TTC549 (cell line): Measurements from ENCODE around the gene ITPK1.

Experiments used
- FAIRE-seq: peaks from 2 replicates; lab custom pipeline; 2012; peaks lifted over from hg19 to GRCh38; lab: Jason Lieb, UNC

Gene ITPK1

GRCh38 chr14:92964124-92965109, 151.3 kb downstream of the ITPK1 start:
- no peak for FAIRE-seq

- no peak for FAIRE-seq
These were observed 152.2 kb downstream of the ITPK1 start for GRCh38 chr14:92963301-92964123.

GRCh38 chr14:92962831-92963095, 153.0 kb downstream of the ITPK1 start:
- no peak for FAIRE-seq

- FAIRE-seq: no peak
These were observed 153.5 kb downstream of the ITPK1 start for GRCh38 chr14:92962031-92962830.

- no peak for FAIRE-seq
These were observed 154.2 kb downstream of the ITPK1 start for GRCh38 chr14:92961567-92961855.

GRCh38 chr14:92960706-92961566, 154.8 kb downstream of the ITPK1 start:
- no peak for FAIRE-seq

- no peak for FAIRE-seq
These were observed 155.7 kb downstream of the ITPK1 start for GRCh38 chr14:92959761-92960680.

GRCh38 chr14:92959189-92959531, 156.6 kb downstream of the ITPK1 start:
- no peak for FAIRE-seq

GRCh38 chr14:92958373-92959188, 157.1 kb downstream of the ITPK1 start:
- no peak for FAIRE-seq

- FAIRE-seq: no peak
These were observed 158.8 kb downstream of the ITPK1 start for GRCh38 chr14:92956961-92957360.

- no peak for FAIRE-seq
These were observed 160.3 kb downstream of the ITPK1 start for GRCh38 chr14:92955381-92955780.

- FAIRE-seq: no peak
These were observed 160.8 kb downstream of the ITPK1 start for GRCh38 chr14:92954933-92955332.

GRCh38 chr14:92953526-92953925, 162.2 kb downstream of the ITPK1 start:
- FAIRE-seq: no peak

GRCh38 chr14:92952481-92953298, 163.0 kb downstream of the ITPK1 start:
- FAIRE-seq: no peak

- no peak for FAIRE-seq
These were observed 163.7 kb downstream of the ITPK1 start for GRCh38 chr14:92951912-92952471.

- FAIRE-seq: no peak
These were observed 164.5 kb downstream of the ITPK1 start for GRCh38 chr14:92951261-92951660.

GRCh38 chr14:92950773-92951172, 165.0 kb downstream of the ITPK1 start:
- no peak for FAIRE-seq

- FAIRE-seq: no peak
These were observed 165.6 kb downstream of the ITPK1 start for GRCh38 chr14:92950193-92950540.
